NCI-H2029 treated with DMSO at 0.1 percent for 48 hours (cell line): ENCODE results near the gene FBXL13.
"Not testable (repeated sequence)": the region's sequence is repeated elsewhere in the genome, so short reads cannot be mapped to it uniquely, and the experiment has no call there.

ENCODE experiments used
- DNase-seq: peaks from one replicate; lab custom pipeline; 2025; lab: John Stamatoyannopoulos, UW

Gene FBXL13

GRCh38 chr7:102817616-102818573 lies 256.7 kb downstream of the FBXL13 start:
- no peak for DNase-seq

- DNase-seq: no peak
Measured at GRCh38 chr7:102814025-102814471, 260.5 kb downstream of the FBXL13 start.

- no peak for DNase-seq
Measured at GRCh38 chr7:102813191-102814024, 261.2 kb downstream of the FBXL13 start.

GRCh38 chr7:102811942-102812678 lies 262.5 kb downstream of the FBXL13 start:
- no peak for DNase-seq

- DNase-seq: no peak
Measured at GRCh38 chr7:102810916-102811315, 263.7 kb downstream of the FBXL13 start.

- no peak for DNase-seq
Measured at GRCh38 chr7:102806613-102807012, 268.0 kb downstream of the FBXL13 start.

- DNase-seq: not testable (repeated sequence)
Measured at GRCh38 chr7:102795987-102796595, 278.5 kb downstream of the FBXL13 start.

GRCh38 chr7:102794567-102794966 lies 280.0 kb downstream of the FBXL13 start:
- not testable (repeated sequence) for DNase-seq

GRCh38 chr7:102791831-102792230 lies 282.8 kb downstream of the FBXL13 start:
- not testable (repeated sequence) for DNase-seq

GRCh38 chr7:102791367-102791766 lies 283.2 kb downstream of the FBXL13 start:
- not testable (repeated sequence) for DNase-seq

- not testable (repeated sequence) for DNase-seq
Measured at GRCh38 chr7:102790364-102791100, 284.1 kb downstream of the FBXL13 start.

- not testable (repeated sequence) for DNase-seq
Measured at GRCh38 chr7:102788770-102789169, 285.8 kb downstream of the FBXL13 start.

- DNase-seq: not testable (repeated sequence)
Measured at GRCh38 chr7:102780926-102781325, 293.7 kb downstream of the FBXL13 start.

- not testable (repeated sequence) for DNase-seq
Measured at GRCh38 chr7:102778663-102779062, 295.9 kb downstream of the FBXL13 start.

- DNase-seq: not testable (repeated sequence)
Measured at GRCh38 chr7:102776217-102776616, 298.4 kb downstream of the FBXL13 start.

GRCh38 chr7:102770467-102770866 lies 304.1 kb downstream of the FBXL13 start:
- DNase-seq: not testable (repeated sequence)

- not testable (repeated sequence) for DNase-seq
Measured at GRCh38 chr7:102769657-102770192, 304.9 kb downstream of the FBXL13 start.

GRCh38 chr7:102763295-102763905 lies 311.2 kb downstream of the FBXL13 start:
- not testable (repeated sequence) for DNase-seq
